KBM-7 (cell line): Measurements from ENCODE around the gene CCS.
"Not testable (repeated sequence)": the region's sequence is repeated elsewhere in the genome, so short reads cannot be mapped to it uniquely, and the experiment has no call there.

Experiments
- DNase-seq: peaks from one replicate; pipeline ENCODE4 v3.0.0-alpha.2; 2015
- in situ Hi-C: fragments of 300-500 bp; cut with MboI; formaldehyde crosslinking; loops from 2 replicates; pipeline ENCODE4 v1.14.3; 2020; ENCODE audit warnings: low sequenced_read_pairs, low pct_unique_long_range_greater_than_20kb, mixed read lengths

The CCS gene

GRCh38 chr11:66585447-66585846 lies 7.5 kb upstream of the CCS start:
- DNase-seq, in situ Hi-C loops: not testable (repeated sequence)

DNA sequence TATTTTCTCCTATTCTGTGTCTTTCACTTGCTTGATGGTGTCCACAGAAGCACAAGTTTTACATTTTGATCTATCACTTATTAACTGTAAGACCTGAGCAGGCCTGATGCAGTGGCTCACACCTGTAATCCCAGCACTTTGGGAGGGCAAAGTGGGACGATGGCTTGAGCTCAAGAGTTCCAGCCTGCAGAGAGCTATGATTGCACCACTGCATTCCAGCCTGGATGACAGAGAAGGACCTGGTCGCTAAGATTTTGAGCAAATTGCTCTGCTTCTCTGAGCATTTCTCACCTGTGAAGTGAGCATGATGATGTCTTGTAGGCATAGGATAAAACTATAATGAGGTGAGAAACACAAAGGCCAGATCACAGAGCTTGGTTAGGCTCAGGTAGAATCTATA lies 6.8 kb upstream of the CCS start:
- in situ Hi-C loops: no loop called here
- no peak for DNase-seq

- DNase-seq, in situ Hi-C loops: not testable (repeated sequence)
These were observed 3.7 kb upstream of the CCS start for GRCh38 chr11:66589315-66589714.

DNA sequence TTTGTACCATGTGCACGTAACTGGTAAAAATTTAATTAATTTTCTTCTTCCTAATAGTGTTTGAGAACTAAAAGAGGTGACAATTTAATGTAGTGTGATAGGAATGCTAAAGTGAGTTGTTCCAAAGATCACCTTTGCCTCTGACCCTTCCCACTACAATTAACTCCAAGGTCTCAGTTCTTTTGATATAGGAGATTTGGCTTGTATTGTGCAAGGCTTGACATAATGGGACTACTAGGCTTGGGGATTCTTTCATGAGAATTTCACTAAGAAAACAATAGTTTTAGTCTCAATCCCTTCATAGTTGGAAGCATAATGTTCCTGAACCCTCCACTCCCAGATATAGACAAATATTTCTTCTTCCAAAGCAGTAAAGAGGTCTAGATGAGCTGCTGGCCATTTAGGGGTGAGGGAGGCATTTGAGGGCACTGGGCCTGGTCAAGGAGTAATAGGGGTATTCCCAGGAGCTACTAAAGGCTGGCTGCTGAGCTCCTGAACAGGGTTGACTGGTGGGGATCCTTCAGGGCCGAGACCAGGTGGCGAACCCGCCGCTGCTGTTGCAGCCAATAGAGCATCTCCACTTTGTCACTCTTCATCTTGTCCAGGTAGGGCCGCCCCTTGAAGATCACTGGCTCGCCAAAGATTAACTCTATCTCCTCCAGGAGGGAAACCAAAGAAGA lies 2.8 kb upstream of the CCS start:
- DNase-seq: no peak
- in situ Hi-C loops: no loop called here

GRCh38 chr11:66591175-66591574 lies 1.8 kb upstream of the CCS start:
- in situ Hi-C loops: no loop called here
- DNase-seq: no peak

DNA sequence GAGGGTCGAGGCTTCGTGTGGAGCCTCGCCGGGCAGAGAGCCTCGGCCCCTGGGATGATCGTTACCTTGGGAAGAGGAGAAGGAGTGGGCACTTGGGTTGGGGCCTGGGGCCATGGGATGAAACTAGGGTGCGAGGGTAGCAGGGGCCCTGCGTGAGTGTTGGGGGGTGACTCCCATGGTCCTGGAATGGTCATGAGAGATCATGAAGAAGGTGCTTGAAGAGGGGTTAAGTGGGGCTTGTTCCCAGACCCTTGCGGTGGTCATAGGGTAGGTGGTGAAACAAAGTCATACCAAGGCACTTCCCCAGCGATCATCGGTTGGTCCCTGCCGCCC lies 284 bp downstream of the CCS start:
- in situ Hi-C loops: no loop called here
- DNase-seq: no peak

DNA sequence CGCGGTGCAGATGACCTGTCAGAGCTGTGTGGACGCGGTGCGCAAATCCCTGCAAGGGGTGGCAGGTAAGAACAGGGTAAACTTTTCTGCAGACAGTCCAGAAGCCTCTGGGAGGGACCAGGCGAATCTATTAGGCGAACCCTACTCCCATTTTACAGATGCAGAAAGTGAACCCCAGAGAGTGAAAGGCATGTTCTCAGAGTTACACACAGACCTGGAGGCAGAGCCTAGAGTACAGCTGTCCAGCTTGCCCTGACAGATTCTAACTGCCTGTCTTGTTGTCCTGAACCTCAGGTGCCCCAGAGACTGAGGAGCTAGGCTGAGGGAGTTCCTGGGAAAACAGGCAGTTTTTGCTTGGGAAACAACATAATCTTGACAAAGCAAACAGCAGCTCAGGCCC lies 665 bp downstream of the CCS start:
- in situ Hi-C loops: no loop called here
- no peak for DNase-seq

GRCh38 chr11:66595245-66595904 lies 2.4 kb downstream of the CCS start:
- DNase-seq: no peak
- in situ Hi-C loops: no loop called here

GRCh38 chr11:66598993-66599392 lies 6.0 kb downstream of the CCS start:
- in situ Hi-C loops: no loop called here
- DNase-seq: no peak

DNA sequence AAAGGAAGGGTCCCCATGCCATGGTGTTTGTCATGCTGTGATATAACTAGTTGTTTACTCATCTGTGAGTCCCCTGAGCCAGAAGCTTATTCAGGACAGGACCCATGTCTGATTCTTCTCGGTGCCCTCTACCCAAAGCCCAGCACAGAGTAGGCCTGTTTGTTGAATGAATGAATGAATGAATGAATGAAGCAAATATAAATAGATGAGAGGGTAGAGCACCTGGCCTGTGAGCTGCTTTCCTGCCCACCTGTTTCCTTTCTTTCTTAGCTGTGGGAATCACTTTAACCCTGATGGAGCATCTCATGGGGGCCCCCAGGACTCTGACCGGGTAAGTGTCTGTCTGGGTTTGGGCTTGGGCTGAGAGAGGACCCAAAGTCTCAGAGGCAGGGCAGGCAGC lies 7.2 kb downstream of the CCS start:
- in situ Hi-C loops: no loop called here
- DNase-seq: no peak

DNA sequence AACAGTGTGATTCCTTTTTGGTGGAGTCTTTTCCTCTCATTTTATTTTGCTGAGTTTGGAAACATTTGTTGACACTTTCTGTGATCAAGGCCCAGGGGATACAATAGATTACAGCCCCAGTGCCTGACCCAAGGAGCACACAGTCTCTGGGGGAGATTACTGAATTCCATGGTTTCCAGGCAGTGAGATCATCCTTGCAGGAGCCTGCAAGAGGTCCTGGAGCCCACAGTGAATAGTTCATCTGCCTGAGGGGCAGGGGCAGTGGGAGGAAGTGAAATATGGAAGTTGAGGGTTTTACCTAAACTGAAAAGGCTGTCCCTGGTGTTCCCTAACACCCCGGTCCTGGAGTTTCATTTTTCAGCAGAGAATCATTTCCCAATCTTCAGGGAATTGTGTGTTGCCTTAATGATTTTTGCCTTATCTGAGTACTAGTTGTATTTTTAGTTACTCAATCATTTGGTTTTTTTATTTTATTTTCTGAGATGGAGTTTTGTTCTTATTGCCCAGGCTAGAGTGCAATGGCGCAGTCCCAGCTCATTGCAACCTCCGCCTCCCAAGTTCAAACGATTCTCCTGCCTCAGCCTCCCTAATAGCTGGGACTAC lies 7.7 kb downstream of the CCS start:
- peak; percentile 25 for DNase-seq
- in situ Hi-C loops: no loop called here

DNA sequence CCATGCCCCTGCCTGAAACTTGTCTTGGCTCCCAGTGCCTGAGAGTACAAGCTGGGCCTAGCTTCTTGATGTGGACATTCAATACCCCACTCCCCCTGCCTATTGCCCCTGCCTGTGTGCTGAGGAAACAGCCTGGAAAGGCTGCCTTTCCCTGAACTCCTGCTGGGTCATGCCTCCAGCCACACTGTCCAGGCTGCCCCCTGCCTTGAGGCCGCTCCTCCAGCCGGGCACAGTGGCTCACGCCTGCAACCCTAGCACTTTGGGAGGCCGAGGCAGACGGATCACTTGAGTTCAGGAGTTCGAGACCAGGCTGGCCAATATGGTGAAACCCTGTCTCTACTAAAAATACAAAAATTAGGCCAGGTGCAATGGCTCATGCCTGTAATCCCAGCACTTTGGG lies 10.1 kb downstream of the CCS start:
- in situ Hi-C loops: no loop called here

DNA sequence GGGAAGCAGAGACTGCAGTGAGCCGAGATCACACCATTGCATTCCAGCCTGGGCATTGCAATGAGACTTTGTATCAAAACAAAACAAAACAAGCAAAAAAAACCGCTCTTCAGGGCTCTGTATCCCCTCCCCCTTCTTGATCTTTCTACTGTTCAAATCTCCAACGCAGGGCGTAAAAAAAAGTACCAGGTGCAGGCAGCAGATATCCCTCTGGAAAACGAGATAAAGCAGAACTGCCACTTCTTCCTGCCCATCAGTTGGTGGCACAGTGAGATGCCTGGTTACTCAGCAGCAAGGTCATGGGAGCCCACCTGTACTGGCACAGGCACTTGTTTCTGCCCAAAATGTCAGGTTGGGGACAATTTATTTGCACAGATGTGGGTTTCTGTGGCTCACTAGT lies 11.2 kb downstream of the CCS start:
- no peak for DNase-seq
- in situ Hi-C loops: no loop called here

More for the DNA sequence above, 10.1 kb downstream of the CCS start:
- no peak for DNase-seq

DNA sequence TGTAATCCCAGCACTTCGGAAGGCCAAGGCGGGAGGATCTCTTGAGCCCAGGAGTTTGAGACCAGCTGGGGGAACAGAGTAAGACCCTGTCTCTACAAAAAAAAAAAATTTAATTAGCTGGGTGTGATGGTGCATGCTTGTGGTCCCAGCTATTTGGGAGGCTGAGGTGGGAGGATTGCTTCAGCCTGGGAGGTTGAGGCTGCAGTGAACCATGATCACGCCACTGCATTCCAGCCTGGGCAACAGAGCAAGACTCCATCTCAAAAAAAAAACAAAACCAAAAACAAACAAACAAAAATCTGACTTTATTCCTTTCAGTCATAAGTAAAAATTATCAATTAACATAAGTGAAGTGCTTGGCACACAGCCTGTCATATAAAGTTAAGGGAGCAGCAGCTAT lies 13.6 kb downstream of the CCS start:
- DNase-seq, in situ Hi-C loops: not testable (repeated sequence)

- no peak for DNase-seq
- in situ Hi-C loops: no loop called here
These were observed 14.3 kb downstream of the CCS start for GRCh38 chr11:66607126-66607834.

- in situ Hi-C loops: no loop called here
- DNase-seq: no peak
These were observed 17.0 kb downstream of the CCS start for GRCh38 chr11:66609721-66610617.

DNA sequence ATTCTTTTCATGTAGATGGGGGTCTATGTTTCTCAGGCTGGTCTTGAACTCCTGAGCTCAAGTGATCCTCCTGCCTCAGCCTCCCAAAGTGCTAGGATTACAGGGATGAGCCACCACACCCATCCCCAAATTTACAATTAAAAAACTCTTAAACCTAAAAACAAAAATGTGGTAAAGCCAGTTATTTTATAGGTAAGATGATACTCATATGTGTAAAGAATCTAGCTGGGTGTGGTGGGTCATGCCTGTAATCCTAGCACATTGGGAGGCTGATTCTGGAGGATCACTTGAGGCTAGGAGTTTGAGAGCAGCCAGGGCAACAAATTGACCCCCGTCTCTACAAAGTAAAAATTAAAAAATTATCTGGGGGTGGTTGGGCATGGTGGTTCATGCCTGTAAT lies 19.5 kb downstream of the CCS start:
- DNase-seq: no peak

DNA sequence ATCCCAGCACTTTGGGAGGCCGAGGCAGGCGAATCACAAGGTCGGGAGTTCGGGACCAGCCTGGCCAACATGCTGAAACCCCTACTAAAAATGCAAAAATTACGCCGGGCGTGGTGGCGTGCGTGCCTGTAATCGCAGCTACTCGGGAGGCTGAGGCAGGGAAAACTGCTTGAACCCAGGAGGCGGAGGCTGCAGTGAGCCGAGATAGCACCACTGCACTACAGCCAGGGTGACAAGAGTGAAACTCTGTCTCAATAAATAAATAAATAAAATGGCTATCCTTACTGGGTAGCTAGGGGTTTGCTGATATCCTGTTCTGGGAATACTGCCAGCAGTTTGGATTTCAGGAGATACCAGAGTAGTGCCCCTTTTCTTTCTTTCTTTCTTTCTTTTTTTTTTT lies 21.1 kb downstream of the CCS start:
- DNase-seq: no peak

More for the DNA sequence above, 19.5 kb downstream of the CCS start:
- in situ Hi-C loops: no loop called here

More for the DNA sequence above, 21.1 kb downstream of the CCS start:
- in situ Hi-C loops: no loop called here
